HepG2 (cell line): ENCODE results near the gene YTHDF1. TPM values are rescaled to one million over a fixed set of nuclear protein-coding genes. Genes with fewer than 3 reads are reported as not detected.
A peak's percentile ranks its signal among the peaks of the same experiment; 100 is the strongest.

ENCODE experiments used
- ATAC-seq: fragments of 200-7000 bp; cut with Tn5 transposase; 3 replicates; pipeline ENCODE4 v1.9.1; 2020; ENCODE audit warnings: mild to moderate bottlenecking, moderate library complexity
- BruUV-seq: library from RNA; stranded (reverse); fragments of 400-500 nt; replicated peaks from 2 replicates; lab custom pipeline; 2021; lab: Mats Ljungman, UMichigan
- CTCF ChIA-PET: fragments of 300-600 bp; formaldehyde crosslinking; extraction: SDS; loops from one replicate; lab custom pipeline; 2021; ENCODE audit warnings: low total read pairs, inconsistent platforms, low intra/inter-chr PET ratio; lab: Yijun Ruan, JAX
- POLR2A ChIA-PET: fragments of 350-600 bp; sonication (Branson Sonifier 250); formaldehyde crosslinking; loops from one replicate; lab custom pipeline; 2020; ENCODE audit warnings: antibody characterized with exemption, inconsistent platforms; lab: Yijun Ruan, JAX
- DNase-seq: peaks from one replicate; pipeline ENCODE4 v3.0.0-alpha.2; 2015; ENCODE audit warnings: low spot score
- FAIRE-seq: peaks from 3 replicates; lab custom pipeline; 2011; peaks lifted over from hg19 to GRCh38; lab: Jason Lieb, UNC
- H2AFZ ChIP-seq: one replicate; pipeline ENCODE4 v1.6.1; 2011; ENCODE audit warnings: low read length, inconsistent platforms
- H3K27ac ChIP-seq: fragments of 300-600 bp; 3 replicates; pipeline ENCODE4 v1.8.0; 2011; ENCODE audit warnings: mixed run types, mild to moderate bottlenecking, mixed read lengths, low read length, inconsistent platforms; ENCODE audit not compliant: insufficient read depth; ENCODE audit errors: extremely low read length
- H3K27me3 ChIP-seq, 2 experiments: fragments of 200-600 bp in 1 of 2; 2 replicates in 1 of 2; 3 replicates in 1 of 2; pipeline versions ENCODE4 v1.6.0 to v1.8.0; 2011; ENCODE audit warnings: low read length in 2 of 2, mild to moderate bottlenecking in 2 of 2, moderate library complexity in 2 of 2, inconsistent platforms in 1 of 2; ENCODE audit not compliant: insufficient read depth in 2 of 2, control insufficient read depth in 1 of 2
- H3K36me3 ChIP-seq, 2 experiments: fragments of 200-600 bp in 1 of 2; replicated peaks in 1 of 2; 2 replicates in 1 of 2; 3 replicates in 1 of 2; pipeline versions ENCODE4 v1.5.1 to v1.8.0; 2011; ENCODE audit warnings: low read length in 2 of 2, inconsistent platforms in 1 of 2; ENCODE audit not compliant: insufficient read depth in 2 of 2, control insufficient read depth in 1 of 2
- H3K4me1 ChIP-seq: 2 replicates; pipeline ENCODE4 v1.5.1; 2012; ENCODE audit warnings: low read length, inconsistent platforms; ENCODE audit not compliant: insufficient read depth
- H3K4me2 ChIP-seq: 2 replicates; pipeline ENCODE4 v1.6.0; 2011; ENCODE audit warnings: low read depth, low read length, inconsistent platforms
- H3K4me3 ChIP-seq, 3 experiments: fragments of 200-600 bp in 1 of 3; sonication (generic), shearing (Covaris generic) in 1 of 3; replicated peaks in 1 of 3; 2 replicates each; pipeline ENCODE4 v1.5.1; 2011 to 2016; ENCODE audit warnings: low read length in 3 of 3, inconsistent platforms in 2 of 3, low read depth in 2 of 3, mild to moderate bottlenecking in 2 of 3, control low read depth in 1 of 3, mixed read lengths in 1 of 3; ENCODE audit not compliant: insufficient read depth in 1 of 3
- H3K79me2 ChIP-seq: one replicate; pipeline ENCODE4 v1.6.1; 2011; ENCODE audit warnings: low read length, inconsistent platforms; ENCODE audit not compliant: insufficient read depth
- H3K9ac ChIP-seq: 2 replicates; pipeline ENCODE4 v1.6.0; 2011; ENCODE audit warnings: mild to moderate bottlenecking, low read depth, low read length, inconsistent platforms; ENCODE audit not compliant: insufficient read depth
- H3K9me3 ChIP-seq: 2 replicates; pipeline ENCODE4 v1.5.1; 2012; ENCODE audit warnings: mild to moderate bottlenecking, low read length
- H4K20me1 ChIP-seq: 2 replicates; pipeline ENCODE4 v1.6.0; 2011; ENCODE audit warnings: inconsistent platforms, mild to moderate bottlenecking, low read length, moderate library complexity; ENCODE audit not compliant: insufficient read depth
- ATF5 ChIP-seq: sonication (generic); formaldehyde crosslinking; IDR thresholded peaks from 2 replicates; pipeline ENCODE4 v1.4.0; 2020; ENCODE audit warnings: mild to moderate bottlenecking, low read depth, missing genetic modification reagents
- BRD4 ChIP-seq: sonication (generic); formaldehyde crosslinking; IDR thresholded peaks from 2 replicates; pipeline ENCODE4 v1.4.0; 2020; ENCODE audit warnings: missing genetic modification reagents
- CBX2 ChIP-seq, 2 experiments: fragments of 200-600 bp in 1 of 2; sonication (generic); formaldehyde crosslinking in 1 of 2; IDR thresholded peaks; 2 replicates each; pipeline versions ENCODE4 v1.7.0 to v1.8.1; 2018 to 2022; ENCODE audit warnings: low read depth in 2 of 2, low read length in 1 of 2, mild to moderate bottlenecking in 1 of 2, missing genetic modification reagents in 1 of 2
- GABPA ChIP-seq, 2 experiments: IDR thresholded peaks; 2 replicates each; pipeline ENCODE4 v1.6.1; 2011 to 2016; ENCODE audit warnings: low read depth in 2 of 2, low read length in 1 of 2, missing biosample characterization in 1 of 2, missing genetic modification characterization in 1 of 2
- HES4 ChIP-seq: sonication (generic); formaldehyde crosslinking; IDR thresholded peaks from 2 replicates; pipeline ENCODE4 v1.9.0; 2021; ENCODE audit warnings: mild to moderate bottlenecking, missing genetic modification reagents, borderline replicate concordance
- HOXA7 ChIP-seq: sonication (generic); formaldehyde crosslinking; IDR thresholded peaks from 2 replicates; pipeline ENCODE4 v1.8.1; 2022; ENCODE audit warnings: mild to moderate bottlenecking, missing genetic modification reagents, moderate library complexity
- LBX2 ChIP-seq: sonication (generic); formaldehyde crosslinking; IDR thresholded peaks from 2 replicates; pipeline ENCODE4 v1.5.0; 2020; ENCODE audit warnings: missing genetic modification reagents, mild to moderate bottlenecking, borderline replicate concordance
- MNT ChIP-seq: fragments of 450-650 bp; IDR thresholded peaks from 2 replicates; pipeline ENCODE4 v1.6.1; 2016
- MTA1 ChIP-seq: sonication (generic); formaldehyde crosslinking; IDR thresholded peaks from 2 replicates; pipeline ENCODE4 v1.4.0; 2020; ENCODE audit warnings: missing genetic modification reagents, mild to moderate bottlenecking, borderline replicate concordance
- RAD51 ChIP-seq: fragments of 450-650 bp; IDR thresholded peaks from 2 replicates; pipeline ENCODE4 v1.6.1; 2016; ENCODE audit warnings: borderline replicate concordance
- SALL2 ChIP-seq: sonication (generic); formaldehyde crosslinking; IDR thresholded peaks from 2 replicates; pipeline ENCODE4 v1.8.1; 2023; ENCODE audit warnings: mild to moderate bottlenecking, missing genetic modification reagents, inconsistent platforms
- USF2 ChIP-seq, 2 experiments: sonication (generic) in 1 of 2; formaldehyde crosslinking in 1 of 2; IDR thresholded peaks; 2 replicates each; pipeline versions ENCODE4 v1.5.1 to v1.6.1; 2011 to 2020; ENCODE audit warnings: borderline replicate concordance in 1 of 2, low read depth in 1 of 2, low read length in 1 of 2, mild to moderate bottlenecking in 1 of 2, missing genetic modification reagents in 1 of 2, moderate library complexity in 1 of 2
- ZBTB2 ChIP-seq: sonication (generic); formaldehyde crosslinking; IDR thresholded peaks from 2 replicates; pipeline ENCODE4 v1.8.0; 2022; ENCODE audit warnings: low read depth, missing genetic modification reagents
- ZBTB3 ChIP-seq: sonication (generic); formaldehyde crosslinking; IDR thresholded peaks from 2 replicates; pipeline ENCODE4 v1.4.0; 2020; ENCODE audit warnings: low read depth, mild to moderate bottlenecking, moderate library complexity, missing genetic modification reagents, borderline replicate concordance
- ZNF672 ChIP-seq: sonication (generic); formaldehyde crosslinking; IDR thresholded peaks from 2 replicates; pipeline ENCODE4 v1.8.1; 2022; ENCODE audit warnings: missing genetic modification reagents
- ZZZ3 ChIP-seq: sonication (generic); formaldehyde crosslinking; IDR thresholded peaks from 2 replicates; pipeline ENCODE4 v1.4.0; 2020; ENCODE audit warnings: missing genetic modification reagents, mild to moderate bottlenecking, borderline replicate concordance
- WGBS: methylation state at CpG from one replicate; pipeline ENCODE4 v1.1.6; 2017; ENCODE audit warnings: low lambda C conversion rate; 5-methylcytosine and 5-hydroxymethylcytosine counted together
- in situ Hi-C: cut with HindIII; loops from 2 replicates; pipeline ENCODE4 v1.10.0; 2017; ENCODE audit warnings: low pct_unique_long_range_greater_than_20kb; ENCODE audit not compliant: extremely low pct_ligation_motif_present
- intact Hi-C: fragments of 100-400 bp; cut with micrococcal nuclease; formaldehyde crosslinking; loops from one replicate; pipeline ENCODE4 v1.10.0; 2022; ENCODE audit not compliant: unreplicated experiment
- polyA plus RNA-seq, 8 experiments: library from polyadenylated mRNA; depleted of rRNA in 3 of 8; stranded (reverse) in 7 of 8; unstranded in 1 of 8; fragments of >200 nt; fragmentation: Illumina TruSeq in 4 of 8; extraction: Trizol in 4 of 8; gene quantifications; 2 replicates each; pipeline versions ENCODE4 v1.2.1 to v1.2.3, GENCODE V29; 2011 to 2016; ENCODE audit warnings: low read depth in 4 of 8, missing spikeins in 1 of 8, mixed read lengths in 1 of 8; ENCODE audit not compliant: insufficient read depth in 1 of 8
- total RNA-seq, 5 experiments: library from RNA; depleted of rRNA; stranded (reverse); fragments of >200 nt; fragmentation: Illumina TruSeq; extraction: Trizol; gene quantifications; 2 replicates each; pipeline ENCODE4 v1.2.3, GENCODE V29; 2016; ENCODE audit warnings: low read depth in 1 of 5

YTHDF1 gene
- total and polyA plus RNA-seq, 2 of the 13 experiments (the other 11 are each of a cell fraction or from before 2014, with no cell fraction given): 34.5 to 37.7 TPM

- 71% methylated on average over 21 of the region's 21 CpGs for WGBS
- in situ Hi-C loops: no loop called here
- peak; percentile 94 for TF ChIP-seq MNT
- 0 out of 2 replicates have a peak, but pooled peaks have one; percentile 74 for TF ChIP-seq ZNF672 (CRISPR knock-in tag)
- TF ChIP-seq ZZZ3: 0 out of 2 replicates have a peak, but pooled peaks have one; percentile 56
- TF ChIP-seq ZBTB2 (CRISPR knock-in tag): no peak
- TF ChIP-seq HOXA7 (CRISPR knock-in tag): no peak
- TF ChIP-seq GABPA (IDR thresholded peaks at IDR 0.05; ENCODE audit: low read depth, low read length): no peak
- TF ChIP-seq GABPA (CRISPR knock-in tag; IDR thresholded peaks at IDR 0.05; ENCODE audit: low read depth): no peak
- TF ChIP-seq ATF5: 0 out of 2 replicates have a peak, but pooled peaks have one; percentile 44
- TF ChIP-seq MTA1: 0 out of 2 replicates have a peak, but pooled peaks have one; percentile 27
- TF ChIP-seq LBX2 (CRISPR knock-in tag): 0 out of 2 replicates have a peak, but pooled peaks have one; percentile 3
- peak; percentile 55; the same call in 1 of the 2 replicates for TF ChIP-seq BRD4
- TF ChIP-seq SALL2 (CRISPR knock-in tag): no peak
- no peak for TF ChIP-seq HES4 (CRISPR knock-in tag)
- TF ChIP-seq ZBTB3 (CRISPR knock-in tag): no peak
- peak; percentile 82 for TF ChIP-seq USF2 (IDR thresholded peaks at IDR 0.05; ENCODE audit: low read depth, low read length)
- TF ChIP-seq USF2 (CRISPR knock-in tag; IDR thresholded peaks at IDR 0.05; ENCODE audit: borderline replicate concordance): no peak
- no peak for TF ChIP-seq CBX2 (IDR thresholded peaks at IDR 0.05; ENCODE audit: low read depth, low read length)
- no peak for TF ChIP-seq CBX2 (CRISPR knock-in tag; IDR thresholded peaks at IDR 0.05; ENCODE audit: low read depth)
- peak; percentile 61; the same call in 1 of the 2 replicates for TF ChIP-seq RAD51
Measured at GRCh38 chr20:63185215-63185796, 30.6 kb downstream of the YTHDF1 start.

More at GRCh38 chr20:63185215-63185796, 30.6 kb downstream of the YTHDF1 start:
- Histone ChIP-seq H3K9me3 (no peaks in the 10 kb centered on the region), H3K4me3 (no peak overlapping the region), H3K36me3 (no peaks in the 10 kb centered on the region), H3K27me3 (peaks cover 5 to 28% of the 10 kb centered on the region in 2 experiments; a peak in 3 of 5 replicates), H2AFZ (no peak overlapping the region), H4K20me1 (peaks cover 8% of the 10 kb centered on the region; the same call in 1 of the 2 replicates), H3K4me1 (no peaks in the 10 kb centered on the region), H3K9ac (no peak overlapping the region), H3K4me2 (no peak overlapping the region), H3K79me2 (no peaks in the 10 kb centered on the region), H3K27ac (no peak overlapping the region)
- ChIA-PET CTCF (no interaction called here), POLR2A (no interaction called here)
- no peak for ATAC-seq
- peak; percentile 34 for FAIRE-seq
- DNase-seq: no peak
- BruUV-seq: no TSS peak
- intact Hi-C loops: no loop called here
